Body of pancreas (tissue), 4 donors: Measurements from ENCODE around the gene PNPLA6.

Source experiments
- CTCF ChIP-seq, 7 experiments: fragments of 450-650 bp in 4 of 7; fragments of 200-600 bp in 3 of 7; sonication (generic) in 3 of 7; IDR thresholded peaks; one replicate each; pipeline ENCODE4 v1.5.1; 2016 to 2019; ENCODE audit warnings: antibody characterized with exemption in 7 of 7
- POLR2A ChIP-seq, 3 donors: fragments of 450-650 bp; IDR thresholded peaks; one replicate each; pipeline ENCODE4 v1.6.1; 2016; ENCODE audit warnings: antibody characterized with exemption in 3 of 3, mild to moderate bottlenecking in 2 of 3

GRCh38 chr19:7570761-7571160 is 35.2 kb downstream of the PNPLA6 start:
- TF ChIP-seq CTCF (IDR thresholded peaks at IDR 0.05) (no peak), POLR2A (IDR thresholded peaks at IDR 0.05) (no peak)
